Gastroesophageal sphincter (tissue), 4 donors: ENCODE measurements around the gene CIB4. TPM values are rescaled to one million over a fixed set of nuclear protein-coding genes. Genes with fewer than 3 reads are reported as not detected.

ENCODE experiments used
- ATAC-seq: fragments of 150-250 bp; one replicate; pipeline ENCODE4 v1.9.1; 2016; ENCODE audit warnings: mild to moderate bottlenecking, moderate library complexity
- H3K27ac ChIP-seq, 4 donors: fragments of 200-600 bp; sonication (generic) in 3 of 4; 1 replicate in 3 of 4; 2 replicates in 1 of 4; pipeline ENCODE4 v1.5.1; 2016 to 2019
- H3K27me3 ChIP-seq: fragments of 200-600 bp; sonication (generic); one replicate; pipeline ENCODE4 v1.5.1; 2019
- H3K36me3 ChIP-seq, 2 donors: fragments of 200-600 bp; sonication (generic); one replicate each; pipeline ENCODE4 v1.5.1; 2019; ENCODE audit warnings: control low read depth in 1 of 2
- H3K4me1 ChIP-seq, 3 donors: fragments of 200-600 bp; sonication (generic); 1 replicate in 2 of 3; 2 replicates in 1 of 3; pipeline ENCODE4 v1.5.1; 2016 to 2019; ENCODE audit warnings: control low read depth in 2 of 3
- H3K4me3 ChIP-seq, 2 donors: fragments of 200-600 bp; sonication (generic); one replicate each; pipeline ENCODE4 v1.5.1; 2019; ENCODE audit warnings: mild to moderate bottlenecking in 1 of 2, moderate library complexity in 1 of 2
- H3K9me3 ChIP-seq, 3 donors: fragments of 200-600 bp; sonication (generic); one replicate each; pipeline ENCODE4 v1.5.1; 2017 to 2019; ENCODE audit warnings: control low read depth in 2 of 3
- EP300 ChIP-seq: sonication (generic); formaldehyde crosslinking; IDR thresholded peaks from one replicate; pipeline ENCODE4 v1.6.1; 2017; ENCODE audit warnings: antibody characterized with exemption, mild to moderate bottlenecking
- POLR2A ChIP-seq, 2 donors: fragments of 450-650 bp; IDR thresholded peaks; one replicate each; pipeline ENCODE4 v1.6.1; 2017; ENCODE audit warnings: antibody characterized with exemption in 2 of 2, mild to moderate bottlenecking in 2 of 2, moderate library complexity in 1 of 2
- POLR2AphosphoS5 ChIP-seq: sonication (generic); formaldehyde crosslinking; IDR thresholded peaks from one replicate; pipeline ENCODE4 v1.6.1; 2017; ENCODE audit warnings: antibody characterized with exemption
- WGBS, 2 donors: methylation state at CpG; one replicate each; pipeline ENCODE4 v1.1.5; 2018; ENCODE audit warnings: low coverage in 1 of 2; 5-methylcytosine and 5-hydroxymethylcytosine counted together
- total RNA-seq, 4 donors: library from RNA; depleted of rRNA; stranded (reverse); fragments of >200 nt; gene quantifications; one replicate each; pipeline ENCODE4 v1.1.0, GENCODE V29; 2016
- TF ChIP-seq, protein P1 (sequence below), 4 experiments: fragments of 200-600 bp in 2 of 4; fragments of 450-650 bp in 2 of 4; sonication (generic) in 1 of 4; IDR thresholded peaks; one replicate each; pipeline ENCODE4 v1.5.1; 2017 to 2019; ENCODE audit warnings: antibody characterized with exemption in 4 of 4, mild to moderate bottlenecking in 2 of 4, moderate library complexity in 2 of 4

The CIB4 gene
- total RNA-seq, 4 donors from 2014 or later = not detected

DNA sequence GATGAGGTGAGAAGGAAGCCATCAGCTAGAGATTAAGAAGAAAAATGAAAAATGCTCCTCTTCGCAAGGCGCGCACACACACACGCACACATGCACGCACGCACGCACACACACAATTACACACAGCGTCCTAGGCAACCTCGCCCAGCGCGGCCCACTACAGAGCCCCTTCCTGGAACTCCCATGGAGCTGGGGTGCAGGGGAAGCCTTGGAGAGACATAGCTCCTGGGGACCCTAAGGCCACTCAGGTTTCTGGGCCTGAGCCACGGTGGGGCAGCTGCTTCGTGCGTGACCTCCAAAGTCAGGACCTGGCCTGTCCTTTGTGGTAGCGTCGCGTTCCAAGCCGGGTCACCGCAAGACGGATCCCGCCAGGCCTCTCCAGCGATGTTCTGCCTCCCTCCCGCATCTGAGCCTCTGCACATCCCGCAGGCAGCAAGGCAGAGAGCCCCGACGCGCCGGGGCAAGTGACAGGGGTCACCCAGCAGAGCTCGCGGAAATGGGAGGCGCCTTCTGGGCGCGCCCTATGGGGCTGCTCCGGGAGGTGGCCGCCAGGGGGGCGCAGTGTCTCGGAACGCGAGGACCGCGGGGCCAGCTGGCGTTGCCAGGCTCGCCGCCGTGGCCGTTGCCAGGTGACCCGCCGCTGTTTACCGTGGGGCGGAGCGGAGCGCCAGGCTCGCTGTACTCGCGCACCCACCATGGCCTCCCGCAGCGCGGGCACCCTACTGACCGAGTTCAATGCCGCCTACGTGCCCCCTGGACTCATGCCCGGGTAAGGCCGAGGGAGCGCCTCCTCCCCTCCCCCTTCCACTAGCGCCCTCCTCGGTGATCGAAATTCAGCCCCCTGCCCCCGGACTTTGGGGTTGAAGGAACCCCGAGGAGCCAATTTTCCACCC is 79.0 kb downstream of the CIB4 start:
- 46% methylated on average over 22 of the region's 69 CpGs; no CpG with 5 or more reads in 1 of the 2 donors for WGBS, 2 donors
- peaks cover 62% of the 10 kb centered on the region for H3K27me3 ChIP-seq

DNA sequence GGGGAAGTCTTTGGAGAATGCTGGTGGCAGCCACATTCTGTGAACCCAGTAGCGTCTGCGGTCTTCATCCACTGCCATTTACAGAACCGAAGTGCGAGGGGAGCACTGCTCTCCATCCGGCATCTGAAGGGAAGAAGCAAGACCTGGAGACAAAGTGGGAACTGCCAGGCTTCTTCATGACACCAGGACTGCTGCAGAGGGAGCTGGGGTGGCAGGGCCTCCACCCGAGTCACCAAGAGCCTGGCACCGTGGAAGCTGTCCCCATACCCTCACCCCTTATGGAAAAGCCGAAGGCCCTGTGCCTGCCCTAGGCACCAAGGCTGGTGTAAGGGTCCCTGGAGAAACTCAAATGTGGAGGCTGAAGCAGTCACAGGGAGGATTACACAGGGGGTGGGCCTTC is 79.8 kb downstream of the CIB4 start:
- Histone ChIP-seq H3K27me3 (peaks cover 62% of the 10 kb centered on the region), H3K4me3 (no peak overlapping the region), H3K9me3 (no peaks in the 10 kb centered on the region), H3K36me3 (no peaks in the 10 kb centered on the region), H3K27ac (no peak overlapping the region), H3K4me1 (peaks cover 0 to 21% (median 11%) of the 10 kb centered on the region in 3 donors)
- TF ChIP-seq EP300 (no peak), POLR2A (IDR thresholded peaks at IDR 0.05) (no peak), POLR2AphosphoS5 (no peak)
- TF ChIP-seq, protein P1, sequence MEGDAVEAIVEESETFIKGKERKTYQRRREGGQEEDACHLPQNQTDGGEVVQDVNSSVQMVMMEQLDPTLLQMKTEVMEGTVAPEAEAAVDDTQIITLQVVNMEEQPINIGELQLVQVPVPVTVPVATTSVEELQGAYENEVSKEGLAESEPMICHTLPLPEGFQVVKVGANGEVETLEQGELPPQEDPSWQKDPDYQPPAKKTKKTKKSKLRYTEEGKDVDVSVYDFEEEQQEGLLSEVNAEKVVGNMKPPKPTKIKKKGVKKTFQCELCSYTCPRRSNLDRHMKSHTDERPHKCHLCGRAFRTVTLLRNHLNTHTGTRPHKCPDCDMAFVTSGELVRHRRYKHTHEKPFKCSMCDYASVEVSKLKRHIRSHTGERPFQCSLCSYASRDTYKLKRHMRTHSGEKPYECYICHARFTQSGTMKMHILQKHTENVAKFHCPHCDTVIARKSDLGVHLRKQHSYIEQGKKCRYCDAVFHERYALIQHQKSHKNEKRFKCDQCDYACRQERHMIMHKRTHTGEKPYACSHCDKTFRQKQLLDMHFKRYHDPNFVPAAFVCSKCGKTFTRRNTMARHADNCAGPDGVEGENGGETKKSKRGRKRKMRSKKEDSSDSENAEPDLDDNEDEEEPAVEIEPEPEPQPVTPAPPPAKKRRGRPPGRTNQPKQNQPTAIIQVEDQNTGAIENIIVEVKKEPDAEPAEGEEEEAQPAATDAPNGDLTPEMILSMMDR (IDR thresholded peaks at IDR 0.05) = no peak
- ATAC-seq = no peak
- WGBS, 2 donors = no CpG with 5 or more reads among the region's 8 CpGs

More for the DNA sequence above, 79.0 kb downstream of the CIB4 start:
- Histone ChIP-seq H3K36me3 (no peaks in the 10 kb centered on the region), H3K27ac (no peak overlapping the region), H3K4me1 (peaks cover 0 to 21% (median 11%) of the 10 kb centered on the region in 3 donors), H3K4me3 (peak overlapping the region; percentile 18 to 51), H3K9me3 (no peaks in the 10 kb centered on the region)
- TF ChIP-seq, protein P1 (IDR thresholded peaks at IDR 0.05) = peak in 3 of 4 experiments; percentile 26 to 48 (median 43)
- TF ChIP-seq POLR2AphosphoS5 = no peak
- ATAC-seq = peak; percentile 71

DNA sequence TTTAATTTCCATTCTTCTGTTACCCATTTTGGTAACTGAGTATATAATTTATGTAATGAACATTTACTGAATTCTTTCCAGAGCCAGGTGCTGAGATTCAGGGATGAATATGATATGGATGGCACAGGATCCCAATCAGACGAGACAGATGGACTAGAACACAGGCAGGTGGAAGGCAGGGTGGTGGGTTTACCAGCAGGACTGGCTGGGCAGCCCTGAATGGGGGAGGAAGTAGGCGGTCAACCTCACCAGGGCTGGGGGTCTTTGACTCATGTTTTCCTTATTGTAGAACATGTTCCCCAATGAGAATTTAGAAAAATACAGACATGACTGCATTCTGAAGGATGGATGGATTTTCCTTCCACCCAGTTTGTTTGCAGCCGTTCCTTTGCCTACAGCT is 80.3 kb downstream of the CIB4 start:
- H3K9me3 ChIP-seq = no peaks in the 10 kb centered on the region
- peaks cover 0 to 21% (median 11%) of the 10 kb centered on the region in 3 donors for H3K4me1 ChIP-seq
- peaks cover 59% of the 10 kb centered on the region for H3K27me3 ChIP-seq
- no peak overlapping the region for H3K4me3 ChIP-seq
- no peak for TF ChIP-seq POLR2A (IDR thresholded peaks at IDR 0.05)
- no peak for TF ChIP-seq POLR2AphosphoS5
- TF ChIP-seq, protein P1 (IDR thresholded peaks at IDR 0.05) = no peak
- no peak for TF ChIP-seq EP300
- 68% methylated on average over 3 of the region's 3 CpGs; no CpG with 5 or more reads in 1 of the 2 donors for WGBS, 2 donors
- no peak for ATAC-seq
- no peaks in the 10 kb centered on the region for H3K36me3 ChIP-seq
- no peak overlapping the region for H3K27ac ChIP-seq

DNA sequence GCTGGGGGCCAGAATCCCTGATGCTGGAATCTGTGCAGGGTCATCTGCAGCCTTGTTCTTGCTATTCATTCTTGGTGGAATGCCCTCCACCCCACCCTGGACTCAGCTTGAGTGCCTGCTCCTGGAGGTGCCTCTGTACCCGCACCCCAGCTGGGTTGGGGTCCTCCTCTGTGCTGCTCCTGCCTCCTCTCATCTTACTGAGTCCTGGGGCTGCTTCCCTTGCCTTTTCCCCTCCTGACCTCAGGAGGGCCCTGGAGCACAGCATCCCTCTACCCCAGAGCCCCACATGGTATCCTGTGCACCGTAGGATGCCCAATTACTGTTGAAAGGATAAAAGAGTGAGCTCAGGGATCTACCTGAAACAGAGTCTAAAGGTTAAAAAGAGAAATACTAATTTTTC is 81.6 kb downstream of the CIB4 start:
- Histone ChIP-seq H3K27ac (no peak overlapping the region), H3K4me3 (no peak overlapping the region), H3K9me3 (no peaks in the 10 kb centered on the region), H3K4me1 (peaks cover 0 to 21% (median 11%) of the 10 kb centered on the region in 3 donors), H3K36me3 (no peaks in the 10 kb centered on the region), H3K27me3 (peaks cover 49% of the 10 kb centered on the region)
- no peak for ATAC-seq
- 80 to 100% methylated on average over 1 of the region's 2 CpGs for WGBS, 2 donors
- TF ChIP-seq EP300 = no peak
- TF ChIP-seq POLR2A (IDR thresholded peaks at IDR 0.05) = no peak
- TF ChIP-seq, protein P1 (IDR thresholded peaks at IDR 0.05) = no peak
- TF ChIP-seq POLR2AphosphoS5 = no peak

DNA sequence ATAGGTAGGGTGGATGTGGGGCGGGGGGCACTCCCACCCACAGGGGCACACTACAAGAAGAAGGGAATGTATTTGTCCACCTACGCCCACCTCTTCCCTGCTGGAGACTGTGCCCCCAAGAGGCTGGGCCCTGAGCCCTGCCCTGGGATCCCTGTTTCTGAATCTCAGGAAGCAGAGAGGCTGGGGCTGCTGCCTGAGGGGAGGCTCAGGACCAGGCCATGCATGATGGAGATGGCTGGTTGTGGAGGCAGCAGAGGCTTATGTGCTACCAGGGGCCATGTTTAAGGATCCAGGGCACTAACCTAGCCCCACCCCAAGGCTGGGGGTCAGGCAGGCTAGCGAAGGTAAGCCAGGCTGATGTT is 82.1 kb downstream of the CIB4 start:
- no peak for ATAC-seq
- no peaks in the 10 kb centered on the region for H3K36me3 ChIP-seq
- no peak overlapping the region for H3K4me3 ChIP-seq
- H3K4me1 ChIP-seq = peaks cover 0 to 21% (median 11%) of the 10 kb centered on the region in 3 donors
- H3K27ac ChIP-seq = no peak overlapping the region
- no peak for TF ChIP-seq EP300
- TF ChIP-seq, protein P1 (IDR thresholded peaks at IDR 0.05) = no peak
- TF ChIP-seq POLR2AphosphoS5 = no peak
- TF ChIP-seq POLR2A (IDR thresholded peaks at IDR 0.05) = no peak
- peaks cover 49% of the 10 kb centered on the region for H3K27me3 ChIP-seq
- no CpG with 5 or more reads among the region's 3 CpGs for WGBS, 2 donors
- H3K9me3 ChIP-seq = no peaks in the 10 kb centered on the region
